Measurements from ENCODE around the gene EXOSC1. TPM values are rescaled to one million over a fixed set of nuclear protein-coding genes. Genes with fewer than 3 reads are reported as not detected.

The EXOSC1 gene
- total and polyA plus RNA-seq, 2 donors (not counting 3 experiments of a cell fraction or from before 2014, with no cell fraction given): 50.7 to 52.9 TPM

DNA sequence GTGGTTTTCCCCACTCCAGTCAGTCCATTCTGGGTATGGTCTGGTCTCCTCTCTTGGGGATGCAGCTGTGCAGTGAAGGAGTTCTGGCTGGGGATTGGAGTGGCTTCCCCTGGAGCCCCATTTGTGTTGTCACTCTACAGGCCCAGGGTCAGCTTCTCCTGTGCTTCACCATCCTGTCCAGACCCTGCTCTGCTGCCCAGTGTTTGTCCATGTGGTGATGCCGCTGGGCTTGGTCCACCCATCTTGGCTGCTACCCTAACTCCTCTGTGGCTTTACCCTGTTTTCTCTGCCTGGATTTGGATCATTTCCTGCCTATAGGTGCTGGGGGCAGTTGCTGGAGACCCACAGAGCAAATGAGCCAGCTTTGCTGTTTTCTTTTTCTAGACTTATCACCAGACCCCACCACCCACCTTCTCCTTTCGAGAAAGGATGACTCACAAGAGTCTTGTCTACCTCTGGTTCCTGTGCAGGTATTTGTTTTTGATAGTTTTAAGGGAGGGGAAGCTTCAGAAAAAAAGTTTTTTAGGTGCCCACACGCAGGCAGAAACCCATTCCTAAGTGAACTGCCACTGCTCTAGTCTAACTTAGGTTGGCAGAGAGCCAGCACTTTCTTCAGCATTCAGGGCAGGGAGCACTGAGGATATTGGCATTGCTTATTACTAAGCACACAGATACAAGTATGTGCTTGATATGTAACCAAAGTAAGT is 8.7 kb upstream of the EXOSC1 start:
- H3K9ac ChIP-seq (replicated peaks; ENCODE audit: extremely low read depth, insufficient read depth, low read length): no peak overlapping the region
- intact Hi-C loops (cut with micrococcal nuclease): no loop called here
- H3K36me3 ChIP-seq (ENCODE audit: control insufficient read depth in 2 of 2, extremely low read depth in 1 of 2, insufficient read depth in 2 of 2, low read length in 2 of 2): peaks cover 26 to 47% of the 10 kb centered on the region in 2 experiments
- no TSS peak for BruUV-seq (replicated peaks)
- no peaks in the 10 kb centered on the region for H4K20me1 ChIP-seq (replicated peaks; ENCODE audit: control insufficient read depth, extremely low read depth, insufficient read depth, low read length)
- DNase-seq (ENCODE audit: low read depth, low spot score) (peak; percentile 39), FAIRE-seq (peak; percentile 21)
- H3K4me2 ChIP-seq (ENCODE audit: insufficient read depth, low read length): no peak overlapping the region
- dilution Hi-C loops (cut with MboI; ENCODE audit: extremely low pct_ligation_motif_present, low sequenced_read_pairs): no loop called here
- H3K4me3 ChIP-seq (replicated peaks in 1 of 3; ENCODE audit: insufficient read depth in 1 of 3, low read depth in 1 of 3, low read length in 3 of 3): no peak overlapping the region
- H2AFZ ChIP-seq (ENCODE audit: low read depth, low read length): no peak overlapping the region
- no peaks in the 10 kb centered on the region for H3K9me1 ChIP-seq (replicated peaks; ENCODE audit: control insufficient read depth, extremely low read depth, insufficient read depth, low read length)
- H3K27ac ChIP-seq (ENCODE audit: insufficient read depth, low read depth, low read length): no peak overlapping the region
- no peaks in the 10 kb centered on the region for H3K27me3 ChIP-seq (ENCODE audit: control insufficient read depth in 2 of 2, insufficient read depth in 2 of 2, low read length in 2 of 2)
- ChIA-PET POLR2A (no interaction called here), CTCF (interaction anchor here (1.4 to 1.6 kb wide), 4 partner anchors 10 to 381 kb away, joined by 3 to 6 read pairs (median 4); no protein-coding TSS in a partner anchor)
- no peaks in the 10 kb centered on the region for H3K9me3 ChIP-seq (replicated peaks; ENCODE audit: control insufficient read depth, insufficient read depth, low read length)
- TF ChIP-seq GATA2 (IDR thresholded peaks at IDR 0.05; ENCODE audit: insufficient read depth, insufficient read length, low read depth, low read length): no peak
- TF ChIP-seq POLR2AphosphoS5 (IDR thresholded peaks at IDR 0.05; ENCODE audit: insufficient read depth, low read depth, low read length): no peak
- no peak for TF ChIP-seq FOS (IDR thresholded peaks at IDR 0.05; ENCODE audit: borderline replicate concordance, insufficient read depth, low read length)
- TF ChIP-seq, protein P1, sequence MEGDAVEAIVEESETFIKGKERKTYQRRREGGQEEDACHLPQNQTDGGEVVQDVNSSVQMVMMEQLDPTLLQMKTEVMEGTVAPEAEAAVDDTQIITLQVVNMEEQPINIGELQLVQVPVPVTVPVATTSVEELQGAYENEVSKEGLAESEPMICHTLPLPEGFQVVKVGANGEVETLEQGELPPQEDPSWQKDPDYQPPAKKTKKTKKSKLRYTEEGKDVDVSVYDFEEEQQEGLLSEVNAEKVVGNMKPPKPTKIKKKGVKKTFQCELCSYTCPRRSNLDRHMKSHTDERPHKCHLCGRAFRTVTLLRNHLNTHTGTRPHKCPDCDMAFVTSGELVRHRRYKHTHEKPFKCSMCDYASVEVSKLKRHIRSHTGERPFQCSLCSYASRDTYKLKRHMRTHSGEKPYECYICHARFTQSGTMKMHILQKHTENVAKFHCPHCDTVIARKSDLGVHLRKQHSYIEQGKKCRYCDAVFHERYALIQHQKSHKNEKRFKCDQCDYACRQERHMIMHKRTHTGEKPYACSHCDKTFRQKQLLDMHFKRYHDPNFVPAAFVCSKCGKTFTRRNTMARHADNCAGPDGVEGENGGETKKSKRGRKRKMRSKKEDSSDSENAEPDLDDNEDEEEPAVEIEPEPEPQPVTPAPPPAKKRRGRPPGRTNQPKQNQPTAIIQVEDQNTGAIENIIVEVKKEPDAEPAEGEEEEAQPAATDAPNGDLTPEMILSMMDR (IDR thresholded peaks at IDR 0.05; ENCODE audit: extremely low read depth in 1 of 2, insufficient read depth in 1 of 2, low read depth in 1 of 2, low read length in 2 of 2): no peak
- TF ChIP-seq, protein P2, sequence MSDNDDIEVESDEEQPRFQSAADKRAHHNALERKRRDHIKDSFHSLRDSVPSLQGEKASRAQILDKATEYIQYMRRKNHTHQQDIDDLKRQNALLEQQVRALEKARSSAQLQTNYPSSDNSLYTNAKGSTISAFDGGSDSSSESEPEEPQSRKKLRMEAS (IDR thresholded peaks at IDR 0.05; ENCODE audit: insufficient read depth, insufficient read length): no peak
- no peak for TF ChIP-seq MYC (IDR thresholded peaks at IDR 0.05; ENCODE audit: low read depth, low read length)
- TF ChIP-seq EZH2 (IDR thresholded peaks at IDR 0.05; ENCODE audit: borderline replicate concordance, low read depth, low read length, severe bottlenecking): no peak
- TF ChIP-seq JUN (IDR thresholded peaks at IDR 0.05; ENCODE audit: borderline replicate concordance, insufficient read depth, insufficient read length, low read depth): no peak
- TF ChIP-seq POLR2A (IDR thresholded peaks at IDR 0.05; ENCODE audit: low read depth, low read length): no peak
- peaks cover 8% of the 10 kb centered on the region for H3K4me1 ChIP-seq (ENCODE audit: control insufficient read depth, extremely low read depth, insufficient read depth, low read length)
- peaks cover 20% of the 10 kb centered on the region for H3K79me2 ChIP-seq (ENCODE audit: control insufficient read depth, insufficient read depth, low read length)
